ENCODE results near the gene GABRB2.

The GABRB2 gene

GRCh38 chr5:161467703-161468102, 78.8 kb downstream of the GABRB2 start:
- DNase-seq, result no peak

GRCh38 chr5:161460741-161461140, 85.8 kb downstream of the GABRB2 start:
- DNase-seq, result no peak

GRCh38 chr5:161446655-161447054, 99.9 kb downstream of the GABRB2 start:
- no peak for DNase-seq

GRCh38 chr5:161442471-161442870, 104.1 kb downstream of the GABRB2 start:
- no peak for DNase-seq

- no peak for DNase-seq
Observed at GRCh38 chr5:161432798-161433197, 113.7 kb downstream of the GABRB2 start.

- no peak for DNase-seq
Observed at GRCh38 chr5:161431963-161432362, 114.6 kb downstream of the GABRB2 start.

- no peak for DNase-seq
Observed at GRCh38 chr5:161421067-161421466, 125.5 kb downstream of the GABRB2 start.

- no peak for DNase-seq
Observed at GRCh38 chr5:161420521-161420920, 126.0 kb downstream of the GABRB2 start.

- DNase-seq, result no peak
Observed at GRCh38 chr5:161414896-161415295, 131.6 kb downstream of the GABRB2 start.

GRCh38 chr5:161414037-161414436, 132.5 kb downstream of the GABRB2 start:
- DNase-seq, result no peak

- no peak for DNase-seq
Observed at GRCh38 chr5:161412792-161413191, 133.7 kb downstream of the GABRB2 start.

- no peak for DNase-seq
Observed at GRCh38 chr5:161411156-161411555, 135.4 kb downstream of the GABRB2 start.

- no peak for DNase-seq
Observed at GRCh38 chr5:161410640-161411039, 135.9 kb downstream of the GABRB2 start.

- DNase-seq, result no peak
Observed at GRCh38 chr5:161409471-161409870, 137.1 kb downstream of the GABRB2 start.

GRCh38 chr5:161406880-161407279, 139.6 kb downstream of the GABRB2 start:
- DNase-seq, result no peak

GRCh38 chr5:161403996-161404395, 142.5 kb downstream of the GABRB2 start:
- no peak for DNase-seq

GRCh38 chr5:161403121-161403520, 143.4 kb downstream of the GABRB2 start:
- DNase-seq, result no peak

GRCh38 chr5:161400583-161400982, 145.9 kb downstream of the GABRB2 start:
- DNase-seq, result no peak

- DNase-seq, result no peak
Observed at GRCh38 chr5:161399996-161400562, 146.4 kb downstream of the GABRB2 start.

GRCh38 chr5:161397448-161397847, 149.1 kb downstream of the GABRB2 start:
- no peak for DNase-seq

- no peak for DNase-seq
Observed at GRCh38 chr5:161396171-161396570, 150.4 kb downstream of the GABRB2 start.

GRCh38 chr5:161391724-161392123, 154.8 kb downstream of the GABRB2 start:
- no peak for DNase-seq

GRCh38 chr5:161391016-161391415, 155.5 kb downstream of the GABRB2 start:
- no peak for DNase-seq

GRCh38 chr5:161387121-161387520, 159.4 kb downstream of the GABRB2 start:
- DNase-seq, result no peak

- DNase-seq, result no peak
Observed at GRCh38 chr5:161385027-161385426, 161.5 kb downstream of the GABRB2 start.

GRCh38 chr5:161382685-161383084, 163.8 kb downstream of the GABRB2 start:
- DNase-seq, result no peak

Measured in activated CD4-positive, alpha-beta T cell treated with anti-CD3 and anti-CD28 coated beads, Interleukin-2, amount 50 U/mL, for 4 hours (primary cell).